Smooth muscle cell of the pulmonary artery (primary cell): ENCODE measurements around the gene KLB. TPM values are rescaled to one million over a fixed set of nuclear protein-coding genes. Genes with fewer than 3 reads are reported as not detected.

ENCODE experiments used
- total RNA-seq: library from RNA; depleted of rRNA; stranded (reverse); fragments of >200 nt; gene quantifications from 2 replicates; pipeline ENCODE4 v1.2.3, GENCODE V29; 2014

KLB gene
- total RNA-seq: under 0.01 and 0.07 TPM in 2 replicates

DNA sequence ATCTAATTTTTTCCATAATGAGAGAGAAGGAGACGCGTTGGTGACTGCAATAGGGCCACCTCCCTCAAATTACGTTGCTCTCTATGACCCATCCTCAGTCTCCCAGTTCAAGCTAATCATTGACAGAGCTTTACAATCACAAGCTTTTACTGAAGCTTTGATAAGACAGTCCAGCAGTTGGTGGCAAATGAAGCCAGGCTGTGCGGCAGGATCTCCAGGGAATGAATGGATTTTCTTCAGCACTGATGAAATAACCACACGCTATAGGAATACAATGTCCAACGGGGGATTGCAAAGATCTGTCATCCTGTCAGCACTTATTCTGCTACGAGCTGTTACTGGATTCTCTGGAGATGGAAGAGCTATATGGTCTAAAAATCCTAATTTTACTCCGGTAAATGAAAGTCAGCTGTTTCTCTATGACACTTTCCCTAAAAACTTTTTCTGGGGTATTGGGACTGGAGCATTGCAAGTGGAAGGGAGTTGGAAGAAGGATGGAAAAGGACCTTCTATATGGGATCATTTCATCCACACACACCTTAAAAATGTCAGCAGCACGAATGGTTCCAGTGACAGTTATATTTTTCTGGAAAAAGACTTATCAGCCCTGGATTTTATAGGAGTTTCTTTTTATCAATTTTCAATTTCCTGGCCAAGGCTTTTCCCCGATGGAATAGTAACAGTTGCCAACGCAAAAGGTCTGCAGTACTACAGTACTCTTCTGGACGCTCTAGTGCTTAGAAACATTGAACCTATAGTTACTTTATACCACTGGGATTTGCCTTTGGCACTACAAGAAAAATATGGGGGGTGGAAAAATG is at the start of gene KLB:
Gene KLB, plus strand, starts transcription at position 168 of the 821 bp plus-strand sequence. Its CDS starts 20 bp downstream, at position 188.

DNA sequence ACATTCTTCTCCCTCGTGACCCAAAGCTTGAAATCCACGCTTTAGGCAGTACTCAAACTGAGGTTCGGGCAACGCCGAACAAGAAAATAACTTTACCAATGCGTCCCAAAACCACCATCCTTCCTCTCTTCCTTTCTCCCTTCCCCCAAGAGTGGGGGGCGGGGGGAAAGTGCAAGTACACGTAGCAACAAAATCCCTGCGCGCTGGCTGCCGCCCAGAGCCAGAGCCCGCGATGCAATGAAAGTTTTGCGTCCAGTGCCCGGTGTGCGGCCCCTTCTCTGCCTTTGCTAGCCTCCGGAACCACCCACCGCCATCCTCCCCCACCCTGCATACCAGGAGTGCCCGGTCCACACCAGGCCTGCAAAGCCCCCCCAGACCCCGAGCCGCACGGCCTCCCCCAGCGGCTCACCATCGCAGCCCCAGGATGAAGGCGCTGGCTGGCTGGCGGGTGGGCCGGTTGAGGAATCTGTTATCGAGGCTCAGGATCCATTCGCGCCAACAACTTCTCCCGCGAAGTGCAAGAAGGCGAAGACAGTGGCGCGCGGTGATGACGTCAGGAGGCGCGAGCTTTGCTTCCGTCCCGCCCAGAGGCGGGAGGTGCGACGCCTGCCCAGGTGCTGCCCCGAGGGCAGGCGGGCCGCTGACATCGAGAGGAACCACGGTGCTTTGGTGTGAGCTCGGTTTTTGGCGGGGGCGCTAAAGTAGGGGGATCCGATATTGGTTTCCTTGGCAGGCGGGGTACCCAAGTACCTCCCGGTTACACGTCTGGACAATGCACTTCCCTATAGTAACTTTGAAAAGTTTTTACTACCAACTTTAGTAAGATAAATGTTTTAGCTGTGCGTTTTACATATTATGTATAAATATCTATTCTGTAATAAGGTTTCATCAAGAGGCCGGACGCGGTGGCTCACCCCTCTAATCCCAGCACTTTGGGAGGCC is 40.6 kb upstream of the KLB start, which contains the start of gene RFC1:
Gene RFC1, minus strand, starts transcription at position 533 of the 942 bp plus-strand sequence. Its CDS starts 121 bp downstream, at position 412.

DNA sequence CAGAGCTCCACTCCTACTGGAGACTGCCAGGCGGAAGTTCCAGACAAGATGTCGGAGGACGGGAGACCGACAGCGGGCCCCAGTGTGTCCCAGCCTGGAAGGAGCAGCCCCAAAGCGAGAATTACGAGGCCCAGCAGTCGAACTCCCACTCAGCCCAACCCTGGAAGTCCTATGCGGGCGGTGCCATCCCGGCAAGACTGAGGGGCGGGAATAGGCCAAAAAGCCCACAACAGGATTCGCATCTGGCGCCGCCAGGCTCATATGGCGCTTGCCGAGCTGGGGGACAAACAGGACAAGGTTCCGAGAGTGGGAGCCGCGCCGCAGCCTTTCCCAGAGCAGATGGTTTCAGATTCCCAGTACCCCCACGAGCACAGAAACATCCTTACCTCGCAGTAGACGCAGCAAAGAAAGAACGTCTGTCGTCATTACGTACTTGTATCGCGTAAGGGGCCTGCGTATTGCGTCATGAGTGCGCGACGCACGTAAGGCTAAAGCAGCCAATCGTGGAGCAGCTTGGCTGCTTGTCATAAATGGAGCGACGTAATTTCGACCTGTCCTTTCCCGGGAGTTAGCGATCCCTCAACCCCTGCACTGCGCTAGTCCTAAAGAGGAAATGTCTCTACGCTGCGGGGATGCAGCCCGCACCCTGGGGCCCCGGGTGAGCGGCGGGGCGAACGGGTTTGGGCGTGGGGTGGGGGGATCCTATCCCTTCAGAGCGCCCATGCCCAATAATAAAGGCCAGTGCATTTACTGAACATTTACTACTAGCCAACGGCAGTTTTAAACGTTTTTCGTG is 52.0 kb downstream of the KLB start, which contains the start of the genes LIAS and RPL9:
Gene LIAS, plus strand, starts transcription at position 552 of the 796 bp plus-strand sequence. Its CDS starts 62 bp downstream, at position 614.
Gene RPL9, minus strand, starts transcription at position 418 of the 796 bp plus-strand sequence. CDS start 483 bp downstream, outside the sequence.

Other genes with a start within 250 kb of the KLB start
- 32.6 and 32.9 TPM in 2 replicates for gene WDR19, start 224.4 kb upstream of the KLB start, total RNA-seq
- 47.9 and 52.4 TPM in 2 replicates for gene RFC1, start 40.6 kb upstream of the KLB start, total RNA-seq
- gene RPL9, start 52.0 kb downstream of the KLB start, total RNA-seq: 797 and 920 TPM in 2 replicates
- gene LIAS, start 52.1 kb downstream of the KLB start, total RNA-seq: 4.7 and 5.8 TPM in 2 replicates
- 79.7 and 154 TPM in 2 replicates for gene UGDH, start 120.5 kb downstream of the KLB start, total RNA-seq
- gene SMIM14, start 231.9 kb downstream of the KLB start, total RNA-seq: 54.3 and 74.4 TPM in 2 replicates